ENCODE results near the gene SHLD1.

Gene SHLD1

DNA sequence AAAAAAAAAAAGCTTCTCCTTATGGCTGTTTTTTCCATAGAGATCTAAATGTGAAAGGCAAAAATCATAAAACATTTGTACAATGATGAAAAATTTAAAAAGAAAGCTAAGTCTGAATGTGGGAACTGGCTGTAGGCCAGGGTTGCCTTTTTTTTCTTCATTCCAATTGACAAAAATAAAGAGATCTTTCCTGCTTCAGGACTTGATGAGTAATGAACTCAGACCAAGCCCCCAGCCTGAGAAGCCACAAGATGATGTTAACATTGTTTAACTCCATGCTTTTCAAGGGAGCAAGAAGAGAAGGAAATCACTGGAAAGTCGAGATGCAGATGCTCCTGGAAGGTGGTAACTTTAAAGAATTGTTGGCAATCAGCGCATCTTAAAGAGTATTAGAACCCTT lies 158.8 kb downstream of the SHLD1 start:
- no peak for DNase-seq

DNA sequence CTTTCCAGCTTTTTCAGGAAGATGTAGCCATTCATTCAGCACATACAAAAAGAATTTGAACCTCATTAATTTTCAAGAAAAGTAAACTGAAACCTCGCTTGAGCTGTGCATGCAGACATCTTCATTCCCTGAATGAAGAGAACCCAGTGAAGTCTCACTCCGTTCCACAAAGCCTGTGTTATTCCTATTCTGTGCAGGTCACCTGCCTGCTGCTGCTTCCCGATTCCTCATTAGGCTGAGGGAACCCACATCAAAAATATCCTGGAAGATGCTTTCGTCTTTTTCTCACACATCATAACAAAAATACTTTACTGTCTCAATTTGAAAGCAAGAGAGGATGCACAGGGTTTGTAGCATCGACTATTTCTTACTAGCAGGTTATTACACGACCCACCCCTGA lies 160.0 kb downstream of the SHLD1 start:
- DNase-seq, result peak; percentile 4

DNA sequence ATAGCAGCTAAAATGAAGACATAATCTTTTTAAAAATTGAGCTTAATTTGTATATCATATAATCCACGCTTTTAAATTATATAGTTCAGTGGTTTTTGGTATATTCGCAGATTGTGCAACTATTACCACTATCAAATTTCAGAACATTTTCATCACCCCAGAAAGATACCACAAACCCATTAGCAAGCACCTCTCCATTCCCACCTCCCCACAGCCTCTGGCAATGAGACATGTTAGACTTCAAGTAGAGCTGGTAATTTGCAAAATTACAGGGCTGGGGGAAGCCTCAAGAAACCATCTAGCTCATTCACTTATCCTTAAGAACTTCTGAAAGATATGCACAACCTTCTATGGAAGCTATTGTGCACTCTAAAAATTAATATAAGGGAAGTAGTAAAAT lies 163.0 kb downstream of the SHLD1 start:
- no peak for DNase-seq

Data from DMS79 treated with DMSO at 0.1 percent for 48 hours (cell line).